ENCODE measurements around the gene CNOT4. TPM values are rescaled to one million over a fixed set of nuclear protein-coding genes. Genes with fewer than 3 reads are reported as not detected.

Gene CNOT4
- total RNA-seq, 2 experiments from 2014 or later, result 24.0 to 29.8 TPM

GRCh38 chr7:135466442-135467206 is 43.3 kb downstream of the CNOT4 start:
- ChIA-PET CTCF (no interaction called here), POLR2A (no interaction called here)
- H3K4me1 ChIP-seq (ENCODE audit: insufficient read depth, low read length), result peaks cover 8% of the 10 kb centered on the region
- H3K9me3 ChIP-seq (ENCODE audit: control insufficient read depth in 1 of 2, insufficient read depth in 1 of 2, low read length in 2 of 2), result no peaks in the 10 kb centered on the region
- H3K27ac Mint-ChIP-seq, result no peak overlapping the region
- no peak for TF ChIP-seq CTCF (IDR thresholded peaks at IDR 0.05)
- no peak overlapping the region for H3K4me3 ChIP-seq (ENCODE audit: low read length)
- H3K27me3 Mint-ChIP-seq, result no peaks in the 10 kb centered on the region
- no peak overlapping the region for H3K27ac ChIP-seq (ENCODE audit: low read depth in 1 of 2, low read length in 2 of 2)
- no peaks in the 10 kb centered on the region for H3K27me3 ChIP-seq (ENCODE audit: control insufficient read depth in 1 of 2, insufficient read depth in 2 of 2, low read length in 2 of 2)
- no peak overlapping the region for H3K4me3 Mint-ChIP-seq
- no peaks in the 10 kb centered on the region for H3K9me3 Mint-ChIP-seq
- intact Hi-C loops (cut with DNase I, micrococcal nuclease), result no loop called here
- peaks cover 51% of the 10 kb centered on the region for H3K4me1 Mint-ChIP-seq (ENCODE audit: low read depth)
- ATAC-seq (ENCODE audit: poor library complexity), result no peak
- peaks cover 3% of the 10 kb centered on the region for H3K36me3 ChIP-seq (ENCODE audit: insufficient read depth, low read length)
- DNase-seq, result no peak
- peaks cover 32% of the 10 kb centered on the region for H3K36me3 Mint-ChIP-seq (ENCODE audit: low read depth)

- TF ChIP-seq CTCF (IDR thresholded peaks at IDR 0.05), result no peak
- Histone ChIP-seq H3K4me3 (ENCODE audit: low read length) (no peak overlapping the region), H3K27ac (ENCODE audit: low read depth in 1 of 2, low read length in 2 of 2) (no peak overlapping the region), H3K36me3 (ENCODE audit: insufficient read depth, low read length) (peaks cover 3% of the 10 kb centered on the region), H3K4me1 (ENCODE audit: insufficient read depth, low read length) (peaks cover 8% of the 10 kb centered on the region), H3K27me3 (ENCODE audit: control insufficient read depth in 1 of 2, insufficient read depth in 2 of 2, low read length in 2 of 2) (no peaks in the 10 kb centered on the region), H3K9me3 (ENCODE audit: control insufficient read depth in 1 of 2, insufficient read depth in 1 of 2, low read length in 2 of 2) (no peaks in the 10 kb centered on the region)
- intact Hi-C loops (cut with DNase I, micrococcal nuclease), result no loop called here
- Mint-ChIP-seq H3K4me1 (ENCODE audit: low read depth) (peaks cover 61% of the 10 kb centered on the region), H3K4me3 (no peak overlapping the region), H3K9me3 (no peaks in the 10 kb centered on the region), H3K27me3 (no peaks in the 10 kb centered on the region), H3K27ac (no peak overlapping the region), H3K36me3 (ENCODE audit: low read depth) (peaks cover 28% of the 10 kb centered on the region)
- CTCF ChIA-PET, result interaction anchor here (0.7 to 1.5 kb wide), 2 partner anchors 17 to 182 kb away, joined by 3 to 4 read pairs; no protein-coding TSS in a partner anchor
- POLR2A ChIA-PET, result no interaction called here
- DNase-seq (no peak), ATAC-seq (ENCODE audit: poor library complexity) (no peak)
Measured at GRCh38 chr7:135463908-135464307, 46.0 kb downstream of the CNOT4 start.

- Mint-ChIP-seq H3K9me3 (no peaks in the 10 kb centered on the region), H3K27ac (no peak overlapping the region), H3K27me3 (no peaks in the 10 kb centered on the region), H3K4me1 (ENCODE audit: low read depth) (peaks cover 76% of the 10 kb centered on the region), H3K36me3 (ENCODE audit: low read depth) (peaks cover 14% of the 10 kb centered on the region), H3K4me3 (no peak overlapping the region)
- ChIA-PET POLR2A (no interaction called here), CTCF (interaction anchor here (1.5 kb wide), 1 partner anchor 10 kb away, joined by 3 read pairs; no protein-coding TSS in a partner anchor)
- H3K27ac ChIP-seq (ENCODE audit: low read depth in 1 of 2, low read length in 2 of 2), result no peak overlapping the region
- no peak overlapping the region for H3K4me3 ChIP-seq (ENCODE audit: low read length)
- H3K9me3 ChIP-seq (ENCODE audit: control insufficient read depth in 1 of 2, insufficient read depth in 1 of 2, low read length in 2 of 2), result no peaks in the 10 kb centered on the region
- intact Hi-C loops (cut with DNase I, micrococcal nuclease), result no loop called here
- H3K4me1 ChIP-seq (ENCODE audit: insufficient read depth, low read length), result peaks cover 3% of the 10 kb centered on the region
- ATAC-seq (ENCODE audit: poor library complexity), result no peak
- H3K27me3 ChIP-seq (ENCODE audit: control insufficient read depth in 1 of 2, insufficient read depth in 2 of 2, low read length in 2 of 2), result no peaks in the 10 kb centered on the region
- no peak for TF ChIP-seq CTCF (IDR thresholded peaks at IDR 0.05)
- DNase-seq, result no peak
- no peaks in the 10 kb centered on the region for H3K36me3 ChIP-seq (ENCODE audit: insufficient read depth, low read length)
Measured at GRCh38 chr7:135459951-135460567, 49.8 kb downstream of the CNOT4 start.

All from CD4-positive, alpha-beta T cell (primary cell).